SK-N-SH (cell line): ENCODE measurements around the gene XIRP1. TPM values are rescaled to one million over a fixed set of nuclear protein-coding genes. Genes with fewer than 3 reads are reported as not detected.

Source experiments
- CTCF ChIA-PET: fragments of 300-600, 350-600 bp; formaldehyde crosslinking; extraction: SDS; loops from one replicate; lab custom pipeline; 2021; lab: Yijun Ruan, JAX
- POLR2A ChIA-PET: fragments of 350-600 bp; sonication (Branson Sonifier 250); formaldehyde crosslinking; extraction: SDS; loops from one replicate; lab custom pipeline; 2020; ENCODE audit warnings: antibody characterized with exemption, inconsistent platforms; lab: Yijun Ruan, JAX
- DNase-seq: peaks from one replicate; pipeline ENCODE4 v3.0.0; 2012
- H2AFZ ChIP-seq: fragments of 200-600 bp; sonication (generic); 2 replicates; pipeline ENCODE4 v1.8.1; 2016; ENCODE audit warnings: antibody characterized with exemption, mild to moderate bottlenecking, low read depth
- H3F3A ChIP-seq: fragments of 200-600 bp; sonication (generic); replicated peaks from 2 replicates; pipeline ENCODE3; 2016; ENCODE audit warnings: antibody characterized with exemption, mild to moderate bottlenecking; ENCODE audit not compliant: insufficient read depth
- H3K27ac ChIP-seq, 2 experiments: fragments of 200-500 bp in 1 of 2; fragments of 200-600 bp in 1 of 2; sonication (Bioruptor generic) in 1 of 2; sonication (generic), shearing (Covaris generic) in 1 of 2; 2 replicates each; pipeline versions ENCODE4 v1.5.1 to v1.6.1; 2014 to 2016; ENCODE audit warnings: low read depth in 2 of 2, inconsistent platforms in 1 of 2, low read length in 1 of 2, mild to moderate bottlenecking in 1 of 2, mixed read lengths in 1 of 2
- H3K27me3 ChIP-seq: fragments of 200-600 bp; sonication (generic), shearing (Covaris generic); 2 replicates; pipeline ENCODE4 v1.6.1; 2016; ENCODE audit warnings: mixed run types; ENCODE audit not compliant: insufficient read depth
- H3K36me3 ChIP-seq, 2 experiments: fragments of 200-500 bp in 1 of 2; fragments of 200-600 bp in 1 of 2; sonication (Bioruptor generic) in 1 of 2; sonication (generic) in 1 of 2; replicated peaks in 1 of 2; 2 replicates each; pipeline versions ENCODE3 to v1.5.1; 2014 to 2016; ENCODE audit warnings: low read length in 1 of 2, mild to moderate bottlenecking in 1 of 2; ENCODE audit not compliant: insufficient read depth in 2 of 2, control insufficient read depth in 1 of 2
- H3K4me1 ChIP-seq, 2 experiments: fragments of 200-500 bp in 1 of 2; fragments of 200-600 bp in 1 of 2; sonication (Bioruptor generic) in 1 of 2; sonication (generic), shearing (Covaris generic) in 1 of 2; 2 replicates each; pipeline versions ENCODE4 v1.5.1 to v1.6.1; 2014 to 2016; ENCODE audit warnings: low read depth in 1 of 2, low read length in 1 of 2, mixed run types in 1 of 2; ENCODE audit not compliant: insufficient read depth in 2 of 2, control insufficient read depth in 1 of 2
- H3K4me2 ChIP-seq: fragments of 200-600 bp; sonication (generic), shearing (Covaris generic); 2 replicates; pipeline ENCODE4 v1.6.1; 2017; ENCODE audit warnings: mixed run types
- H3K4me3 ChIP-seq, 2 experiments: fragments of 200-500 bp in 1 of 2; fragments of 200-600 bp in 1 of 2; sonication (Bioruptor generic) in 1 of 2; sonication (generic), shearing (Covaris generic) in 1 of 2; 2 replicates each; pipeline versions ENCODE4 v1.5.1 to v1.8.1; 2014 to 2016; ENCODE audit warnings: low read depth in 2 of 2, inconsistent platforms in 1 of 2, low read length in 1 of 2, mild to moderate bottlenecking in 1 of 2, mixed read lengths in 1 of 2, moderate library complexity in 1 of 2
- H3K79me2 ChIP-seq: fragments of 200-600 bp; sonication (generic); 2 replicates; pipeline ENCODE4 v1.8.1; 2017; ENCODE audit warnings: mild to moderate bottlenecking; ENCODE audit not compliant: insufficient read depth
- H3K9ac ChIP-seq: fragments of 200-600 bp; sonication (generic); 2 replicates; pipeline ENCODE4 v1.6.1; 2017; ENCODE audit warnings: mixed run types
- H3K9me2 ChIP-seq: fragments of 200-600 bp; sonication (generic); 2 replicates; pipeline ENCODE4 v1.6.1; 2017; ENCODE audit warnings: mixed run types
- H3K9me3 ChIP-seq: fragments of 200-600 bp; sonication (generic); 2 replicates; pipeline ENCODE4 v1.6.1; 2017; ENCODE audit warnings: mixed run types, mild to moderate bottlenecking, moderate library complexity
- H4K20me1 ChIP-seq: fragments of 200-600 bp; sonication (generic); 2 replicates; pipeline ENCODE4 v1.6.1; 2017; ENCODE audit warnings: mild to moderate bottlenecking, mixed run types; ENCODE audit not compliant: insufficient read depth
- CTCF ChIP-seq: fragments of 200-600 bp; sonication (generic); IDR thresholded peaks from 2 replicates; pipeline ENCODE4 v1.6.1; 2017; ENCODE audit warnings: antibody characterized with exemption, mild to moderate bottlenecking, moderate library complexity
- ELF1 ChIP-seq: IDR thresholded peaks from 2 replicates; pipeline ENCODE4 v1.4.0; 2012
- EP300 ChIP-seq, 2 experiments: IDR thresholded peaks; 2 replicates each; pipeline versions ENCODE4 v1.4.0 to v1.6.1; 2012; ENCODE audit warnings: borderline replicate concordance in 1 of 2, low read depth in 1 of 2, low read length in 1 of 2
- EZH2phosphoT487 ChIP-seq: fragments of 200-600 bp; sonication (generic); IDR thresholded peaks from 2 replicates; pipeline ENCODE4 v1.6.1; 2017; ENCODE audit warnings: low read depth, mixed run types, mild to moderate bottlenecking, antibody characterized with exemption, moderate library complexity, borderline replicate concordance
- GATA2 ChIP-seq: sonication (generic); formaldehyde crosslinking; IDR thresholded peaks from 2 replicates; pipeline ENCODE4 v1.5.0; 2020; ENCODE audit warnings: mild to moderate bottlenecking, missing genetic modification reagents
- IRF3 ChIP-seq: fragments of 150-350 bp; IDR thresholded peaks from 2 replicates; pipeline ENCODE4 v1.6.1; 2016; ENCODE audit warnings: mild to moderate bottlenecking, low read depth, low read length
- MAX ChIP-seq: IDR thresholded peaks from 2 replicates; pipeline ENCODE4 v1.4.0; 2012; ENCODE audit warnings: low read depth
- MEF2A ChIP-seq: IDR thresholded peaks from 2 replicates; pipeline ENCODE4 v1.4.0; 2012; ENCODE audit warnings: low read depth, borderline replicate concordance
- NRF1 ChIP-seq: IDR thresholded peaks from 2 replicates; pipeline ENCODE4 v1.6.1; 2012; ENCODE audit warnings: low read depth, mild to moderate bottlenecking, low read length
- RAD21 ChIP-seq: IDR thresholded peaks from 2 replicates; pipeline ENCODE4 v1.6.1; 2012; ENCODE audit warnings: mild to moderate bottlenecking, low read length
- RCOR1 ChIP-seq: fragments of 150-350 bp; IDR thresholded peaks from 2 replicates; pipeline ENCODE4 v1.6.1; 2017; ENCODE audit warnings: antibody characterized with exemption, low read length
- RFX5 ChIP-seq: IDR thresholded peaks from 2 replicates; pipeline ENCODE4 v1.6.1; 2012; ENCODE audit warnings: mild to moderate bottlenecking, improper control_type of control experiment, low read length
- TAF1 ChIP-seq: IDR thresholded peaks from 2 replicates; pipeline ENCODE4 v1.6.1; 2012; ENCODE audit warnings: low read depth, mild to moderate bottlenecking, low read length, moderate library complexity, borderline replicate concordance
- TCF12 ChIP-seq: IDR thresholded peaks from 2 replicates; pipeline ENCODE4 v1.4.0; 2012
- TEAD4 ChIP-seq: IDR thresholded peaks from 2 replicates; pipeline ENCODE4 v1.4.0; 2012; ENCODE audit warnings: mild to moderate bottlenecking, borderline replicate concordance; ENCODE audit not compliant: insufficient read depth
- USF2 ChIP-seq: fragments of 150-350 bp; IDR thresholded peaks from 2 replicates; pipeline ENCODE4 v1.6.1; 2017; ENCODE audit warnings: antibody characterized with exemption, low read length, low read depth, borderline replicate concordance
- YY1 ChIP-seq: IDR thresholded peaks from 2 replicates; pipeline ENCODE4 v1.4.0; 2012; ENCODE audit warnings: low read depth, mild to moderate bottlenecking
- ZBTB33 ChIP-seq: IDR thresholded peaks from 2 replicates; pipeline ENCODE4 v1.4.0; 2012; ENCODE audit warnings: low read depth, borderline replicate concordance
- WGBS: methylation state at CpG from one replicate; pipeline ENCODE4 v1.1.6; 2017; ENCODE audit warnings: low lambda C conversion rate; 5-methylcytosine and 5-hydroxymethylcytosine counted together
- polyA plus RNA-seq, 3 experiments: library from polyadenylated mRNA; depleted of rRNA; stranded (reverse); fragments of >200 nt; gene quantifications; 2 replicates each; pipeline ENCODE4 v1.2.3, GENCODE V29; 2012

Gene XIRP1
- polyA plus RNA-seq, 1 of the 3 experiments (the other 2 are of a cell fraction): not detected

GRCh38 chr3:39187372-39188155 lies 4.8 kb downstream of the XIRP1 start:
- POLR2A ChIA-PET: interaction anchor here (0.6 kb wide), 1 partner anchor 10 kb away, joined by 3 read pairs; no protein-coding TSS in a partner anchor
- H3K9me3 ChIP-seq: no peaks in the 10 kb centered on the region
- peaks cover 0 to 2% of the 10 kb centered on the region in 2 experiments; a peak in 1 of 4 replicates for H3K4me1 ChIP-seq
- no peaks in the 10 kb centered on the region for H3K9me2 ChIP-seq
- H3K27ac ChIP-seq: no peak overlapping the region
- WGBS: 83% methylated on average over 20 of the region's 23 CpGs
- H3K4me2 ChIP-seq: no peak overlapping the region
- H2AFZ ChIP-seq: no peak overlapping the region
- TF ChIP-seq TCF12: no peak
- no peak for TF ChIP-seq MEF2A
- TF ChIP-seq GATA2 (CRISPR knock-in tag): no peak
- no peak for TF ChIP-seq USF2
- no peak for TF ChIP-seq MAX
- TF ChIP-seq RAD21: no peak
- TF ChIP-seq ELF1: no peak
- no peak for TF ChIP-seq YY1
- TF ChIP-seq RFX5: no peak
- no peak for TF ChIP-seq IRF3
- no peak for TF ChIP-seq EP300 (IDR thresholded peaks at IDR 0.05; ENCODE audit: borderline replicate concordance in 1 of 2, low read depth in 1 of 2, low read length in 1 of 2)
- no peak for TF ChIP-seq TAF1
- TF ChIP-seq TEAD4: no peak
- no peak for TF ChIP-seq NRF1
- TF ChIP-seq EZH2phosphoT487: no peak
- TF ChIP-seq CTCF: no peak
- no peak for TF ChIP-seq RCOR1
- TF ChIP-seq ZBTB33: no peak
- H3K27me3 ChIP-seq: no peaks in the 10 kb centered on the region
- no peaks in the 10 kb centered on the region for H3K79me2 ChIP-seq
- H3K36me3 ChIP-seq: no peaks in the 10 kb centered on the region
- H3F3A ChIP-seq: no peaks in the 10 kb centered on the region
- H3K9ac ChIP-seq: no peak overlapping the region
- CTCF ChIA-PET: interaction anchor here (3.9 to 16.7 kb wide), 4 partner anchors 10 to 190 kb away, joined by 21 to 510 read pairs (median 44); no protein-coding TSS in a partner anchor
- H4K20me1 ChIP-seq: no peaks in the 10 kb centered on the region
- DNase-seq: no peak
- no peak overlapping the region for H3K4me3 ChIP-seq
